Effector memory CD8-positive, alpha-beta T cell (primary cell): ENCODE measurements around the gene FAM149B1.
A peak's percentile ranks its signal among the peaks of the same experiment; 100 is the strongest.
"Not testable (repeated sequence)": the region's sequence is repeated elsewhere in the genome, so short reads cannot be mapped to it uniquely, and the experiment has no call there.

Experiments used
- ATAC-seq: fragments of 150-1000 bp; cut with Tn5 transposase; replicated peaks from 2 replicates; pipeline ENCODE4 v1.10.0; 2021; ENCODE audit warnings: mild to moderate bottlenecking, moderate library complexity
- DNase-seq, 3 experiments: peaks; one replicate each; pipeline ENCODE4 v3.0.0; 2021
- H3K27ac Mint-ChIP-seq, 2 donors: one replicate each; pipeline ENCODE4 v1.8.0; 2022; ENCODE audit warnings: mild to moderate bottlenecking in 2 of 2, mixed read lengths in 2 of 2, moderate library complexity in 2 of 2
- H3K27me3 Mint-ChIP-seq, 2 donors: one replicate each; pipeline ENCODE4 v1.8.0; 2022; ENCODE audit warnings: mixed read lengths in 2 of 2
- H3K36me3 Mint-ChIP-seq: one replicate; pipeline ENCODE4 v1.8.0; 2022; ENCODE audit warnings: mild to moderate bottlenecking, moderate library complexity, mixed read lengths; ENCODE audit not compliant: insufficient read depth
- H3K4me1 Mint-ChIP-seq, 2 donors: one replicate each; pipeline ENCODE4 v1.8.0; 2022; ENCODE audit warnings: low read depth in 2 of 2, mixed read lengths in 2 of 2
- H3K4me3 Mint-ChIP-seq, 2 donors: one replicate each; pipeline ENCODE4 v1.8.0; 2022; ENCODE audit warnings: mild to moderate bottlenecking in 2 of 2, mixed read lengths in 2 of 2, moderate library complexity in 2 of 2
- H3K9me3 Mint-ChIP-seq, 2 donors: one replicate each; pipeline ENCODE4 v1.8.0; 2022; ENCODE audit warnings: mixed read lengths in 2 of 2
- total RNA-seq, 9 experiments: gene quantifications; one replicate each; lab custom pipeline; 2026; lab: John Stamatoyannopoulos, UW

Gene FAM149B1
- total RNA-seq: 7.4 to 24.3 (median 10.7) reads per million in 9 experiments

DNA sequence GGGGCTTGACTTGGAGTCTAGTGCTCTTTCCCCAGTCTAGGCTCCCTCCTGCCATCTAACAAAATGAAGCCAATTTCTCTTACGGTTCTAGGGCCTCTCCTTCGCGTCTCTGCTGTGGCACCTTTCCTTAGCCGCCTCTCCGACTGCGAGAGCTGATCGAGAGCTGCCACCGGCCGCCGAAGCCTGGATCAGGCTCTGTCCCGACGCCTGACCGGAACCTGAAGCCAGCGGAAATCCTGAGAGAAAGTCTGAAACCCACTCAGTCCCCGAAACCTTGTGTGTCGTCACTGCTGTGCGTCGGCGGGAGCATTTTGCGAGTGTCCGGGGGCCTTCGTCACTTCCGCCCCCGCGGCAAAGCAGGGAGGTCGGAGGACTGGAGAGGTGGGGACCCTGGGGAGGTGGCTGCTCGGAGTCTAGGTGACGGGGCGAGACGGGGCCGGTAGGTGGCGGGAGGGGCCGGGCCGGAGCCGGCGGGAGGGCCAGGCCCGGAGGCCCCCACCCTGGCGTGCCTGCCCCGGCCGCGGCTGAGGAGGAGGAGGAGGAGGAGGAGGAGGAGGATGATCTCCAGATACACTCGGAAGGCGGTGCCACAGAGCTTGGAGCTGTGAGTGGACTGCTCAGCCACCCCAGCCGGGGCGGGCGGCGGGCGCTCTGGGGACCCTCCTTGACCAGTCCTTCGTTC is at the start of gene FAM149B1, which contains the start of gene ECD:
FAM149B1 (plus strand) TSS at position 337 of the 682 bp plus-strand sequence; CDS start at position 558, 221 bp downstream.
ECD (minus strand) TSS at position 226 of the 682 bp plus-strand sequence. CDS start 4,071 bp downstream, outside the sequence.
- Mint-ChIP-seq H3K9me3 (no peaks in the 10 kb centered on the region), H3K4me3 (peak within 1 kb of the TSS; percentile 96 to 99), H3K4me1 (peaks cover 23 to 39% of the 10 kb centered on the region in 2 donors), H3K27me3 (no peaks in the 10 kb centered on the region), H3K27ac (peak within 1 kb of the TSS; percentile 98 to 100), H3K36me3 (peaks cover 15% of the 10 kb centered on the region)
- peak; percentile 95 for ATAC-seq
- peak; percentile 88 to 94 (median 89) for DNase-seq

DNA sequence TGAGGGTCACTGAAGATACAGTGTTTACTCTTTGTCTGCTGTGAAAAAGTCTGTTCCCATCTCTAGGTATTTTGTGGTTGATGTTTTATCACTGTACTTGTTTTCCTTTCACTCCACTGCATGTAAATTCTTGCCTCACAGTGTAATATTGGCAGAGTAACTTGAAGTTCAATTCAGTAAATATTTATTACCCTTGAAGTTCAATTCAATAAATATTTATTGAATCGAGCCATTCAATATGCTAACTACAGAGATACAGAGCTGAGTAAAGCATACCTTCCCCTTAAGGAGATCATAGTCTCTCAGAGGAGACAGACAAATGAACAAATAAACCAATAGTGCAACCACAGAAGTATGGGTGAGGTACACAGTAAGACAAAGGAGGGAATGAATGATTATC is 48.5 kb upstream of the FAM149B1 start:
- Mint-ChIP-seq H3K27me3 (no peaks in the 10 kb centered on the region), H3K9me3 (no peaks in the 10 kb centered on the region), H3K4me3 (no peak overlapping the region), H3K27ac (peak overlapping the region in 1 of 2 donors; percentile 82), H3K4me1 (no peaks in the 10 kb centered on the region), H3K36me3 (peaks cover 12% of the 10 kb centered on the region)
- DNase-seq: no peak
- ATAC-seq: no peak

DNA sequence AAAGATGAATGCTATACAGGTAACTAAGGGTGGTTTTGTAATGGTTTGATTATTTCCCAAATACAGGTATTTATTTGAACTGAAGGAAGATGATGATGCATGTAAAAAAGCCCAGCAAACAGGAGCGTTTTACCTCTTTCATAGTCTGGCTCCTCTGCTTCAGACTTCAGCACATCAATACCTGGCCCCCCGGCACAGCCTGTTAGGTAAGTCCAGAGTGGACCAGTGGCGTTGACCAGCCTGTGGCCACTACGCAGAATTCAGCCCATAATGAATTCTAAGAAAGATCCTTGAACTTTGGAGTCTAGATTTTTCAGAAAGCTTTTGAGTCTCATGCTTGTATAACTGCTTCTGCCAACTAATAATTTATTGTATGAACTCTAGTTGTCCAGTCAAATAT is 48.0 kb upstream of the FAM149B1 start:
- H3K36me3 Mint-ChIP-seq: peaks cover 12% of the 10 kb centered on the region
- DNase-seq (no peak), ATAC-seq (no peak)
- no peaks in the 10 kb centered on the region for H3K9me3 Mint-ChIP-seq
- no peak overlapping the region for H3K27ac Mint-ChIP-seq
- no peaks in the 10 kb centered on the region for H3K27me3 Mint-ChIP-seq
- no peaks in the 10 kb centered on the region for H3K4me1 Mint-ChIP-seq
- H3K4me3 Mint-ChIP-seq: no peak overlapping the region

DNA sequence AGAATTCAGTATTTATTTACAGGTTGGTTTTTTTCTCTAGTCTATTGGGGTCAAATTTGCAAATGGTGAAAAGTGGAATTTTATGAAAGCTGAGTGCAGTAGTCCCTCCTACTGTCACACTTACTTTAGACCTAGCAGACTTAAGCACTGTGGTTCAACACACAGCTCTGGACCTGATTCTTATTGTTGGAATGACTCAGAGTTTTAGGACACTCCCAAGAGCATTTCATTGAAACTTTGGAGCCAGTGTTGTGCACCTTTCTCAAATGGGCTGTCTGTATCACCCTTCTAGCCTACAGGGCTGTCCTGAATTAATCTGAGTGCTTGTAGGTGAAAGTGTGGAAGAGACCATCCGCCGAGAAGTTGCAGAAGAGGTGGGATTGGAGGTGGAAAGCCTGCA is 41.6 kb upstream of the FAM149B1 start:
- Mint-ChIP-seq H3K36me3 (peaks cover 58% of the 10 kb centered on the region), H3K27ac (no peak overlapping the region), H3K9me3 (no peaks in the 10 kb centered on the region), H3K27me3 (no peaks in the 10 kb centered on the region), H3K4me1 (no peaks in the 10 kb centered on the region), H3K4me3 (no peak overlapping the region)
- DNase-seq: no peak
- no peak for ATAC-seq

DNA sequence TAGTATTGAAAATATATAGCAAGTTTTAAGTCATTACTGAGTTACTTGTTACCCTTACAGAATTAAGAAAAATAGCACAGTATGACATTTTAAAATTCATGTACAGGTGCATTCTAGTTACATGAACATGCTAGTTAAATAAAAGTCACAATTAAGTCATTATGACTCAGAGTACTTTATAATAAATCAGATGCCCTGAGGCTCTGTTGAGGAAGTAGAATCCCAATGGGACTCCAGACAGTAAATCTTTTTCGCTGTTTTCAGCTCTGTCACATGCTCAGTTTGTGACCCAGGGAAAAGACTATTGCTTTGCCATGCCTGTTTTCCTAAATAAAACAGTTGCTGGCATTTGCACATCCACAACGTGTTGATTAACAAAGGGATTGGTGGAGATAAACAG is 36.6 kb upstream of the FAM149B1 start:
- Mint-ChIP-seq H3K9me3 (no peaks in the 10 kb centered on the region), H3K27ac (peak overlapping the region in 1 of 2 donors; percentile 39), H3K36me3 (peaks cover 94% of the 10 kb centered on the region)

DNA sequence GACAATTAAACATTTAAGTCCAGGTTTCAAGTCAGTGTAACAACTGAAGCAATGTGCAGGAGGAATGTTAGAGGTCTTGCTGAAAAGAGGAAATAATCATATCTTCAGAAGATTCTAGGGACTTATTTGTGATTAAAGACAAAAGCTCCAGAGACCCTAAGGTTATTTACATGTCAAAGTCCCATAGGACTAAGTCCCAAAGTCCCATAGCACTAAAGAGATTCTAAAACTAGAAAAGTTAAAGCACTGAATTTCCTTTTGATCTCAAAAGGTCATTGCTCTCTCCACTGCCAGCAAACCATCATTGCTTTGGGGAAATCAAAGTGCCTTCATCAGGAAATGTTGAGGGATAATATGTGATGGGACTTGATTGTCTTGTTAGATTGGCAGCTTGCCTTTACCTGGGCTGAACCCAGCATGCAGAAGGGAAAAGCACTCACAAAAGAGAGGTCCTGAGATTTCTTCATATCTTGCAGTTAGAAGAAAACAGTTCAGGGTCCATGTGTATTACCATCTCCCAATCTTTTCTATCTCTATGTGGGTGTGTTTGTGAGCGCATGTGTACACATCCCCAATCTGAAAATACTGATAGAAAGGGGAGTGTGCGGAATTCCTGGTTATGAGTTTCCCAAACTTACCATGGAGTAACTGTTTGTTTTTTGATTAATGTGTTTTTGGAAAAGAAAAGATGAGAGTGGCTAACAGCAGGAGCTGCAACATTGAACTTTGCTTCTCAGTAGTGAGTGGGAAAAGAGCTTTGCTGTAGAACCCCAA is 35.8 kb upstream of the FAM149B1 start:
- Mint-ChIP-seq H3K27ac (peak overlapping the region in 1 of 2 donors; percentile 39), H3K4me1 (no peaks in the 10 kb centered on the region), H3K36me3 (peaks cover 93% of the 10 kb centered on the region), H3K27me3 (no peaks in the 10 kb centered on the region), H3K9me3 (no peaks in the 10 kb centered on the region), H3K4me3 (no peak overlapping the region)
- ATAC-seq (no peak), DNase-seq (no peak)

More for the DNA sequence above, 36.6 kb upstream of the FAM149B1 start:
- H3K4me3 Mint-ChIP-seq: no peak overlapping the region
- no peaks in the 10 kb centered on the region for H3K27me3 Mint-ChIP-seq
- DNase-seq: no peak
- no peak for ATAC-seq
- H3K4me1 Mint-ChIP-seq: no peaks in the 10 kb centered on the region

DNA sequence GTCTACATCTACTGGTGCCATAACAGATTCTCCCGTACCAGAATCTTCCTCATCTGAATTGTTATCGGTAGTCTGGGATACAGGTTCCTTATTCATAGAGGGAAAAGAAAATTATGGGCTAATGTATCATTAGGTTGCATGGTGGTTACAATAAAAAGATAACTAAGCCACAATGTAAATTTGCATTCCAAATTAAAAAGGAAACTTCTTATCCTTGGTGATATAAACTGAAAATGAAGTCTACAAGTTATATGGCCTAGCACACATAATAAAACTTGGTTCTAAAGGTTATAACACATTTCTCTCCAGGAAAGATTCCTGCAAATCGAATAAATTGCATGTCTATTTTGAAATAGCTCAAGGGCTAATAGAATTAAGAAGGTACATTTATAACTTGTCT is 33.2 kb upstream of the FAM149B1 start:
- Mint-ChIP-seq H3K36me3 (peaks cover 96% of the 10 kb centered on the region), H3K27ac (no peak overlapping the region), H3K27me3 (no peaks in the 10 kb centered on the region), H3K4me3 (no peak overlapping the region), H3K4me1 (no peaks in the 10 kb centered on the region), H3K9me3 (no peaks in the 10 kb centered on the region)
- DNase-seq: no peak
- no peak for ATAC-seq

DNA sequence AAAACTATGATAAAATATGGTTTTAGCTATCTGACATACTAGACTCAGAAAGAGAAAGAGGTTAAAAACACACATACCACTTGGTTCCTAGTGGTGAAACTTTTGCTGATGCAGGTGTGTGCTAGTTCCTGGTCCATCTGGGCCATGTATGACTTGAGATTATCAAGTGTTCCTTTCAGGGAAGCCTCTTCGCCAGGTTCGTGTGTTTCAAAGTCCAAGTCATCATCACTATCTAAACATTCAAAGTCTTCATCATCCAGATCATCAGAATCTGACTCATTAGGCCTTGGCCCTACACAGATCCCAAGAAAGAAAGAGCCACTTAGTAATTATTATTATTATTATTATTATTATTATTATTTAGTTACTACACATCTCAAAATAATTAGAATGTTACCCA is 31.3 kb upstream of the FAM149B1 start:
- no peak overlapping the region for H3K4me3 Mint-ChIP-seq
- H3K36me3 Mint-ChIP-seq: peaks cover 93% of the 10 kb centered on the region
- H3K9me3 Mint-ChIP-seq: no peaks in the 10 kb centered on the region
- no peaks in the 10 kb centered on the region for H3K27me3 Mint-ChIP-seq
- ATAC-seq (no peak), DNase-seq (no peak)
- no peaks in the 10 kb centered on the region for H3K4me1 Mint-ChIP-seq
- H3K27ac Mint-ChIP-seq: no peak overlapping the region

DNA sequence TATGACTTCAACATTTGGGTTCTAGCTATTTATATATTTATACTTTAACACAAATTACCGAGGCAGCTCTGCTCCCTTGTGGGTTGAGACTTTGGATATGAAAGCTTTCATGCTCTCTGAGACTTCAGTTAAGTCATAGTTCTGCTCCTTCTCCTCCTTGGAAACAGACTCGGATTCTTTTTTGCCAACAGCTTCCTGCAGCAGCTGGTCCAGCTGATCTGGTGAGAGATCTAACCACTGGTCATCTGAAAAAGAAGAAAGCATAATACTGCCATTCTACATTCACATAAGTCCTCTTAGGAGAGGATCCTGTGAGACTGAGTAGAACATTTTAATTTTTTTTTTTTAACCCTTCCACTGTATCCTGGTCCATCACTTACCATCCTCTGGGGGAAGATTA is 28.7 kb upstream of the FAM149B1 start:
- Mint-ChIP-seq H3K27me3 (no peaks in the 10 kb centered on the region), H3K9me3 (no peaks in the 10 kb centered on the region), H3K4me1 (no peaks in the 10 kb centered on the region), H3K4me3 (no peak overlapping the region), H3K27ac (peak overlapping the region in 1 of 2 donors; percentile 71), H3K36me3 (peaks cover 93% of the 10 kb centered on the region)
- no peak for ATAC-seq
- DNase-seq: no peak

DNA sequence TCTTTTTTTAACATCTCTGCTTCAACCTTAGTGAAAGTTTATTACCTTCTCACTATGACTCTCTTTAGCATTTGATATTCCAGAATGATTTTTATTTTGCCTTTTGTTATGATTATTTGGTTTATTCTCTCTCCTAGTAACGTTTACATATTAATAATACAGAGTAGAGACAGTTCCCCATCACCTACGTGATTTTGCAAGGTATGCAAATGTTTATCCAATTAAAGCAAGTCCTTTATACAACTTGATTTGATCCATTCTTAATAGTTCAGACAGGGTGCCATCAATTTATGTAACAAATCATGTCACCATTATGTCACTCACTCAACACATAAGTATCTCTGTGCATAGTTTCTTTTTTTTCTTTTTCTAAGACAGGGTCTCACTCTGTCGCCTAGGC is 26.3 kb upstream of the FAM149B1 start:
- Mint-ChIP-seq H3K27ac (peak overlapping the region in 1 of 2 donors; percentile 49), H3K36me3 (peaks cover 93% of the 10 kb centered on the region), H3K9me3 (no peaks in the 10 kb centered on the region), H3K4me3 (no peak overlapping the region), H3K4me1 (no peaks in the 10 kb centered on the region), H3K27me3 (no peaks in the 10 kb centered on the region)
- DNase-seq: no peak
- ATAC-seq: no peak

DNA sequence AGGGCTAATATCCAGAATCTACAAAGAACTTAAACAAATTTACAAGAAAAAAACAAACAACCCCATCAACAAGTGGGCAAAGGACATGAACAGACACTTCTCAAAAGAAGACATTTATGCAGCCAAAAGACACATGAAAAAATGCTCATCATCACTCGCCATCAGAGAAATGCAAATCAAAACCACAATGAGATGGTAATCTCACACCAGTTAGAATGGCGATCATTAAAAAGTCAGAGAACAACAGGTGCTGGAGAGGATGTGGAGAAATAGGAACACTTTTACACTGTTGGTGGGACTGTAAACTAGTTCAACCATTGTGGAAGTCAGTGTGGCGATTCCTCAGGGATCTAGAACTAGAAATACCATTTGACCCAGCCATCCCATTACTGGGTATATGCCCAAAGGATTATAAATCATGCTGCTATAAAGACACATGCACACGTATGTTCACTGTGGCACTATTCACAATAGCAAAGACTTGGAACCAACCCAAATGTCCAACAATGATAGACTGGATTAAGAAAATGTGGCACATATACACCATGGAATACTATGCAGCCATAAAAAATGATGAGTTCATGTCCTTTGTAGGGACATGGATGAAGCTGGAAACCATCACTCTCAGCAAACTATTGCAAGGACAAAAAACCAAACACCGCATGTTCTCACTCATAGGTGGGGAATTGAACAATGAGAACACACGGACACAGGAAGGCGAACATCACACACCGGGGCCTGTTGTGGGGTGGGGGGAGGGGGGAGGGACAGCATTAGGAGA is 17.1 kb upstream of the FAM149B1 start:
- H3K36me3 Mint-ChIP-seq: peaks cover 76% of the 10 kb centered on the region
- not testable (repeated sequence) for DNase-seq, H3K27me3 Mint-ChIP-seq, ATAC-seq, H3K4me1 Mint-ChIP-seq, H3K27ac Mint-ChIP-seq, H3K4me3 Mint-ChIP-seq, H3K9me3 Mint-ChIP-seq

DNA sequence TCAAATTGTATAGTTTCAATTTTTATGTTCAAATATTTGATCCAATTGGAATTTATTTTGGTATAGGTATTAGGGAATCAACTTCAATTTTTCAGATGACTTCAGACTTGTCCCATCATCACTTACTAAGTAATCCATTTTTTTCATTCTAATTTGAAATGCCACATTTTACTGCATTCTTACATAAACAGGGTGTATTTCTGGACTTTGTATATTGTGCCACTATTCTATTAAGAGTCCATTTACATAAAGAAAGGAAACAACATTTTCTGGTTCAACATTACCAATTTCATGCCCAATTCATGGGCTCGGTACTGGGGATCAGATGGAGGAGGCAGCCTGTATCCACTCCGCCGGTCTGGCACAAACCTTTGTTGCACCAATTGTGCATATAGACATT is 15.9 kb upstream of the FAM149B1 start:
- Mint-ChIP-seq H3K36me3 (peaks cover 74% of the 10 kb centered on the region), H3K9me3 (no peaks in the 10 kb centered on the region), H3K4me3 (no peak overlapping the region), H3K27ac (no peak overlapping the region), H3K27me3 (no peaks in the 10 kb centered on the region), H3K4me1 (peaks cover 0 to 3% of the 10 kb centered on the region in 2 donors)
- no peak for ATAC-seq
- DNase-seq: no peak

DNA sequence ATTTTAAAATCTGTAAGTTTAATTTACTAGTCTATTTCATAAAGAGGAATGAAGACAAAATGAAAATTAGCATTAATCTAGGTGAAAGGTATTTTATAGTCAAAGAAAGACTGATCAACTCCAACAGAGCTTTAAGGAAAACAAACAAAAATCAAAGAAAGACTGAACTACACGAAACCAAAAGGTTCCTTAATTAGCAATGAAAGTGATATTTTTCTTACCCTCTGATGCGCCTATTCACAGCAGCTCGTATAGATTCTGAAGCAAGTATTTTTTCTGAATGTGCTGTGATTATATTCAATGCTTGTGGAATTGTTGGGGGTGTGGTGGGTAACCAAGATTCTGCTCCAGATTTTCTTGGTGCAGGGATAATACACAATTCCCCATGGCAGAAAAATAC is 11.9 kb upstream of the FAM149B1 start:
- Mint-ChIP-seq H3K36me3 (peaks cover 71% of the 10 kb centered on the region), H3K4me1 (peaks cover 5 to 6% of the 10 kb centered on the region in 2 donors), H3K4me3 (no peak overlapping the region), H3K9me3 (no peaks in the 10 kb centered on the region), H3K27ac (no peak overlapping the region), H3K27me3 (no peaks in the 10 kb centered on the region)
- ATAC-seq: no peak
- no peak for DNase-seq
